Natural killer cell treated with Interleukin-12 subunit alpha and Interleukin-12 subunit beta and Interleukin-15 and Interleukin-18, amount 100 ng/mL, for 72 hours (primary cell): ENCODE data around the gene ENPP4. TPM values are rescaled to one million over a fixed set of nuclear protein-coding genes. Genes with fewer than 3 reads are reported as not detected.
A peak's percentile ranks its signal among the peaks of the same experiment; 100 is the strongest.
"Not testable (repeated sequence)": the region's sequence is repeated elsewhere in the genome, so short reads cannot be mapped to it uniquely, and the experiment has no call there.

Experiments used
- ATAC-seq, 2 donors: fragments of 150-1000 bp; cut with Tn5 transposase in 1 of 2; sonication (Bioruptor Pico), chemical (Tn5 transposase) in 1 of 2; 2 replicates each; pipeline ENCODE4 v1.10.0; 2021
- DNase-seq: peaks from one replicate; pipeline ENCODE4 v3.0.0; 2022; ENCODE audit warnings: low spot score
- H3K27ac Mint-ChIP-seq, 2 donors: 1 replicate in 1 of 2; 2 replicates in 1 of 2; pipeline ENCODE4 v1.8.0; 2022; ENCODE audit warnings: mixed read lengths in 2 of 2, mild to moderate bottlenecking in 1 of 2, moderate library complexity in 1 of 2
- H3K27me3 Mint-ChIP-seq, 2 donors: 1 replicate in 1 of 2; 2 replicates in 1 of 2; pipeline ENCODE4 v1.8.0; 2022; ENCODE audit warnings: mixed read lengths in 2 of 2
- H3K36me3 Mint-ChIP-seq: one replicate; pipeline ENCODE4 v1.8.0; 2022; ENCODE audit warnings: mixed read lengths
- H3K4me1 Mint-ChIP-seq, 2 donors: 1 replicate in 1 of 2; 2 replicates in 1 of 2; pipeline ENCODE4 v1.8.0; 2022; ENCODE audit warnings: low read depth in 2 of 2, mixed read lengths in 2 of 2, mild to moderate bottlenecking in 1 of 2
- H3K4me3 Mint-ChIP-seq: one replicate; pipeline ENCODE4 v1.8.0; 2022; ENCODE audit warnings: mixed read lengths
- H3K9me3 Mint-ChIP-seq: 2 replicates; pipeline ENCODE4 v1.8.0; 2022; ENCODE audit warnings: mixed read lengths
- total RNA-seq, 2 donors: library from RNA; stranded (reverse); gene quantifications; one replicate each; pipeline ENCODE4 v1.2.3, GENCODE V29; 2022

ENPP4 gene, protein sequence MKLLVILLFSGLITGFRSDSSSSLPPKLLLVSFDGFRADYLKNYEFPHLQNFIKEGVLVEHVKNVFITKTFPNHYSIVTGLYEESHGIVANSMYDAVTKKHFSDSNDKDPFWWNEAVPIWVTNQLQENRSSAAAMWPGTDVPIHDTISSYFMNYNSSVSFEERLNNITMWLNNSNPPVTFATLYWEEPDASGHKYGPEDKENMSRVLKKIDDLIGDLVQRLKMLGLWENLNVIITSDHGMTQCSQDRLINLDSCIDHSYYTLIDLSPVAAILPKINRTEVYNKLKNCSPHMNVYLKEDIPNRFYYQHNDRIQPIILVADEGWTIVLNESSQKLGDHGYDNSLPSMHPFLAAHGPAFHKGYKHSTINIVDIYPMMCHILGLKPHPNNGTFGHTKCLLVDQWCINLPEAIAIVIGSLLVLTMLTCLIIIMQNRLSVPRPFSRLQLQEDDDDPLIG
- 10 to 100 TPM in 1 of 2 donors, 1 to 10 TPM in 1; 7.6 to 25.5 TPM for total RNA-seq

GRCh38 chr6:46129629-46130511, at the start of gene ENPP4:
Gene ENPP4, plus strand, starts transcription at chr6:46129989. Its CDS starts 9,595 bp downstream, at chr6:46139584.
- peaks cover 47 to 48% of the 10 kb centered on the region in 2 donors for H3K4me1 Mint-ChIP-seq
- DNase-seq (peak; percentile 93), ATAC-seq (peak; percentile 100)
- no peaks in the 10 kb centered on the region for H3K27me3 Mint-ChIP-seq
- H3K4me3 Mint-ChIP-seq, result peak within 1 kb of the TSS; percentile 100
- H3K36me3 Mint-ChIP-seq, result no peaks in the 10 kb centered on the region
- H3K27ac Mint-ChIP-seq, result peak within 1 kb of the TSS; percentile 94 to 97
- no peaks in the 10 kb centered on the region for H3K9me3 Mint-ChIP-seq

GRCh38 chr6:46080111-46080510, 49.7 kb upstream of the ENPP4 start:
- Mint-ChIP-seq H3K36me3 (no peaks in the 10 kb centered on the region), H3K9me3 (no peaks in the 10 kb centered on the region), H3K4me3 (no peak overlapping the region), H3K4me1 (peaks cover 0 to 7% of the 10 kb centered on the region in 2 donors), H3K27ac (no peak overlapping the region), H3K27me3 (no peaks in the 10 kb centered on the region)
- ATAC-seq (no peak), DNase-seq (no peak)

DNA sequence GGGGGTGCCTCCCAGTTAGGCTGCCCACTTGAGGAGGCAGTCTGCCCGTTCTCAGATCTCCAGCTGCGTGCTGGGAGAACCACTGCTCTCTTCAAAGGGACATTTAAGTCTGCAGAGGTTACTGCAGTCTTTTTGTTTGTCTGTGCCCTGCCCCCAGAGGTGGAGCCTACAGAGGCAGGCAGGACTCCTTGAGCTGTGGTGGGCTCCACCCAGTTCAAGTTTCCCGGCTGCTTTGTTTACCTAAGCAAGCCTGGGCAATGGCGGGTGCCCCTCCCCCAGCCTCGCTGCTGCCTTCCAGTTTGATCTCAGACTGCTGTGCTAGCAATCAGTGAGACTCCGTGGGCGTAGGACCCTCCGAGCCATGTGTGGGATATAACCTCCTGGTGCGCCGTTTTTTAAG, 44.1 kb upstream of the ENPP4 start:
- H3K9me3 Mint-ChIP-seq, H3K4me1 Mint-ChIP-seq, ATAC-seq, H3K36me3 Mint-ChIP-seq, H3K27ac Mint-ChIP-seq, DNase-seq, H3K4me3 Mint-ChIP-seq: not testable (repeated sequence)
- H3K27me3 Mint-ChIP-seq, result peaks cover 3 to 20% of the 10 kb centered on the region in 2 donors

- Mint-ChIP-seq H3K4me3 (no peak overlapping the region), H3K27me3 (peaks cover 3 to 20% of the 10 kb centered on the region in 2 donors), H3K36me3 (peaks cover 12% of the 10 kb centered on the region), H3K4me1 (peaks cover 0 to 12% of the 10 kb centered on the region in 2 donors), H3K9me3 (peaks cover 4% of the 10 kb centered on the region), H3K27ac (no peak overlapping the region)
- DNase-seq, result no peak
- ATAC-seq, result peak in 1 of 2 donors; percentile 64
These were observed 39.4 kb upstream of the ENPP4 start for GRCh38 chr6:46090115-46091079.

DNA sequence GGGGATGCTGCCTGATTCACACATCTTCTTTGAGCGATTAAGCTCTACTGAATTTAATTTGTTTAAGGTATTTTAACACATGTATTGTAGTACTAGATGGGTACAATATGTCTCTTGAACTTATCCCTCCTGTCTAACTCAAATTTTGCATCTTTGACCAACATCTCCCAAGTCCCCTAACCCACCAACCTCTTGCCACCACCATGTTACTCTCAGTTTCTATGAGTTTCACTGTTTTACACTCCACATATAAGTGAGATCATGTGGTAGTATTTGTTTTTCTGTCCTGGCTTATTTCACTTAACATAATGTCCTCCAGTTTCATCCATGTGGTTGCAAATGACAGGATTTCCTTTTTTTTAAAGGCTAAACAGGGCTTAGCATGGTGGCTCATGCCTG, 38.7 kb upstream of the ENPP4 start:
- Mint-ChIP-seq H3K27me3 (peaks cover 3 to 18% of the 10 kb centered on the region in 2 donors), H3K36me3 (peaks cover 18% of the 10 kb centered on the region), H3K4me1 (peaks cover 0 to 12% of the 10 kb centered on the region in 2 donors), H3K9me3 (peaks cover 9% of the 10 kb centered on the region), H3K27ac (peak overlapping the region in 1 of 2 donors; percentile 68), H3K4me3 (no peak overlapping the region)
- ATAC-seq, result no peak
- DNase-seq, result no peak

- DNase-seq, result no peak
- Mint-ChIP-seq H3K4me1 (peaks cover 0 to 16% of the 10 kb centered on the region in 2 donors), H3K27me3 (no peaks in the 10 kb centered on the region), H3K36me3 (peaks cover 18% of the 10 kb centered on the region), H3K4me3 (no peak overlapping the region), H3K9me3 (peaks cover 9% of the 10 kb centered on the region), H3K27ac (no peak overlapping the region)
- no peak for ATAC-seq
These were observed 34.5 kb upstream of the ENPP4 start for GRCh38 chr6:46095251-46095650.

DNA sequence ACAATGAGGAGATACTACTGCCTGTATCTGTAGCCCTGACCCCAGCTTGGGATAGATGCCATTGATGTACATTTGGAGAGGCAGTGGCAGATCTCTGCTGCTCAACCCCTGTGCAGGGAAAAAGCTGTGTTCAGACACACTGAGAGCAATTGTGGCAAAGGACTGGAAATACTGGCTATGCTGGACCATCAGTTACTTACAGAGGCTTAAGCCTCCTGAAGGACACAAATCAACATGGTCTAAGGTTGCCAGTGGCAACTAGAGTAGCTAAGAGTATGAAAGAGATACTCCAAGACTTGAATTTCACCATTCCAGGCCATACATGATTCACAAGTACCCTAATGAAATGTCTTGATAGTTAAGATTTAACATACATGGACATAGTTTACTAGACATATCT, 32.4 kb upstream of the ENPP4 start:
- Mint-ChIP-seq H3K4me1 (peaks cover 0 to 9% of the 10 kb centered on the region in 2 donors), H3K27me3 (no peaks in the 10 kb centered on the region), H3K4me3 (no peak overlapping the region), H3K9me3 (peaks cover 9% of the 10 kb centered on the region), H3K27ac (no peak overlapping the region), H3K36me3 (peaks cover 18% of the 10 kb centered on the region)
- DNase-seq (no peak), ATAC-seq (no peak)

DNA sequence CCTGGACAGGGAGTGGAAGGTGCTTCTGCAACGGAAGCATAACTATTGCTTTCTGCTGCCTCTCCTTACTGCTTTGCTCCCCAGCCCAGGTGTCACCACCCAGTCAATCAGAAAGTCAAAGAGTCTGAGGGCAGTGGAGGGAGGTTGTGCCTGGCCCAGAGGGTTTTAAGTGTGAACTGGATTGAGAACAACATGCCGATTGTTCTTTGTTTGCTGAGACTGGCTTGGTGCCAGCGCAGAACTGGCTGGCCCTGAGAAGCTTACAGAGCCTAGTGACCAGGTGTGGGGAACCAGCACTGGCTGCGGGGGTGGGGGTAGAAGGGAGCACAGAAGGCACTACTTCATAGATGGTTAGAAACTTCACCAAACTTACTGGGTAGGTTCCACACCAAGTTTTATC, 31.1 kb upstream of the ENPP4 start:
- Mint-ChIP-seq H3K36me3 (peaks cover 16% of the 10 kb centered on the region), H3K27ac (no peak overlapping the region), H3K9me3 (peaks cover 9% of the 10 kb centered on the region), H3K4me1 (peaks cover 5 to 8% of the 10 kb centered on the region in 2 donors), H3K4me3 (no peak overlapping the region), H3K27me3 (no peaks in the 10 kb centered on the region)
- ATAC-seq, result no peak
- no peak for DNase-seq

DNA sequence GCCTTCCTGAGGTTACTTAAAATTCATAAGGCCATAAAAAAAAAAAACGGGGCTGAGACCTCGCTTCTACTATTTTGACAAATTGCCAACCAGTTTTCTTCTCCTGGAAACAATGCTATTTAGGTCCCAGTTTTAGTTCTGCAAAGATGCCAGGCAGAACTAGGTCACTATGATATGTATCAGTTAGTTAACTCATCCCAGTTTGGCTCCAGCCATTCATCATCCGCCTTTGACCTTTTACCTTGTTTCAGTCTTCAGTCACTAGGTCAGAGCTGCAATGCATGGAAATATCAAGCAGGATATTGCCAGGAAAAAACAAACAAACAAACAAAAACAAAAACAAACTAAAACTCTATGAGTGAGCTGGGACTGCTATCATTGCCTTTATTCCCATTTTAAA, 29.8 kb upstream of the ENPP4 start:
- peaks cover 12 to 19% of the 10 kb centered on the region in 2 donors for H3K4me1 Mint-ChIP-seq
- no peak overlapping the region for H3K4me3 Mint-ChIP-seq
- H3K9me3 Mint-ChIP-seq, result peaks cover 9% of the 10 kb centered on the region
- no peaks in the 10 kb centered on the region for H3K27me3 Mint-ChIP-seq
- ATAC-seq (no peak), DNase-seq (no peak)
- H3K36me3 Mint-ChIP-seq, result peaks cover 10% of the 10 kb centered on the region
- H3K27ac Mint-ChIP-seq, result no peak overlapping the region

DNA sequence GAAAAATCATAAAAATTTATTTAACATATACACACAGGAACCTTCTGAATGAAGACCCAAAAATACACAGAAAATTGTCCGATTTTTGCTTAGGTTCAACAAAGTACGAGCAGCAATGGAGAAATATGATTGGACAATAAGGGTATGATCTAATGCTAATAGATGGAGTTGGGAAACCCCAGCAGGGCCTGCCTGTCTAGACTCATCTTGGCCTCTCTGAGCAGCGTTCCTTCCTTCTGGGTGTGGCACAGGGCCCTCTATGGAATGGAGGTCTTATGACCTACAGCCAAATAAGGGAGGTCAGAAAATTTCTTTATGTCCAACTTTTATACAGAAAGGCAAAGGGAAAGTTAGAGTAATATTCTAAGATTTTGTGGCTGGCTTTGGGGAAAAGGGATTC, 27.7 kb upstream of the ENPP4 start:
- Mint-ChIP-seq H3K4me3 (no peak overlapping the region), H3K27ac (peak overlapping the region in 1 of 2 donors; percentile 2), H3K9me3 (no peaks in the 10 kb centered on the region), H3K4me1 (peaks cover 12 to 25% of the 10 kb centered on the region in 2 donors), H3K36me3 (no peaks in the 10 kb centered on the region), H3K27me3 (no peaks in the 10 kb centered on the region)
- ATAC-seq (no peak), DNase-seq (no peak)

GRCh38 chr6:46103441-46104115, 26.2 kb upstream of the ENPP4 start:
- H3K27ac Mint-ChIP-seq, result peak overlapping the region in 1 of 2 donors; percentile 63
- DNase-seq, result no peak
- no peak overlapping the region for H3K4me3 Mint-ChIP-seq
- no peaks in the 10 kb centered on the region for H3K27me3 Mint-ChIP-seq
- H3K4me1 Mint-ChIP-seq, result peaks cover 12 to 24% of the 10 kb centered on the region in 2 donors
- ATAC-seq, result no peak
- no peaks in the 10 kb centered on the region for H3K36me3 Mint-ChIP-seq
- H3K9me3 Mint-ChIP-seq, result no peaks in the 10 kb centered on the region

DNA sequence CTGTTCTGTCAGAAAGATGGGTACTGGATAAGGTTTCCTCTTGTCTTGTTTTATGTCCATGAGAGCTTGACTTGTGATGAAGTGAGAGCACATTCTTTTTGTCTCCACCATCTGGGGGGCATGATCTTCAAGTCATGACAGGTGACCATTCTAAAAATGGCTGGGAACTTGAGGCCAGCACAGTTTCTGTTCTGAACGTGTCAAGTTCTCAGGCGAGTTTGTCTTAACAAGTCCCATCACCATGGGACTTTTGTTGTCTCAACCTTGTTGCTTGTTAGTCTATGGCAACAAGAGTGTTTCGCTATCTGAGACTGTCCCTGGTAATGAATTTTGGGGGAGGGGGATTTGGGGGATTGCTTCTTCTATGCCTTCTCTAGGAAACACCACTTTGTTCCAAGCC, 25.6 kb upstream of the ENPP4 start:
- Mint-ChIP-seq H3K4me1 (peaks cover 12 to 21% of the 10 kb centered on the region in 2 donors), H3K4me3 (no peak overlapping the region), H3K27me3 (no peaks in the 10 kb centered on the region), H3K36me3 (no peaks in the 10 kb centered on the region), H3K9me3 (no peaks in the 10 kb centered on the region), H3K27ac (peak overlapping the region in 1 of 2 donors; percentile 63)
- ATAC-seq (no peak), DNase-seq (no peak)
